ENCODE data around the gene TMED1. TPM values are rescaled to one million over a fixed set of nuclear protein-coding genes. Genes with fewer than 3 reads are reported as not detected.

Gene TMED1
- total RNA-seq, 1 donor from 2014 or later = 20.4 TPM

DNA sequence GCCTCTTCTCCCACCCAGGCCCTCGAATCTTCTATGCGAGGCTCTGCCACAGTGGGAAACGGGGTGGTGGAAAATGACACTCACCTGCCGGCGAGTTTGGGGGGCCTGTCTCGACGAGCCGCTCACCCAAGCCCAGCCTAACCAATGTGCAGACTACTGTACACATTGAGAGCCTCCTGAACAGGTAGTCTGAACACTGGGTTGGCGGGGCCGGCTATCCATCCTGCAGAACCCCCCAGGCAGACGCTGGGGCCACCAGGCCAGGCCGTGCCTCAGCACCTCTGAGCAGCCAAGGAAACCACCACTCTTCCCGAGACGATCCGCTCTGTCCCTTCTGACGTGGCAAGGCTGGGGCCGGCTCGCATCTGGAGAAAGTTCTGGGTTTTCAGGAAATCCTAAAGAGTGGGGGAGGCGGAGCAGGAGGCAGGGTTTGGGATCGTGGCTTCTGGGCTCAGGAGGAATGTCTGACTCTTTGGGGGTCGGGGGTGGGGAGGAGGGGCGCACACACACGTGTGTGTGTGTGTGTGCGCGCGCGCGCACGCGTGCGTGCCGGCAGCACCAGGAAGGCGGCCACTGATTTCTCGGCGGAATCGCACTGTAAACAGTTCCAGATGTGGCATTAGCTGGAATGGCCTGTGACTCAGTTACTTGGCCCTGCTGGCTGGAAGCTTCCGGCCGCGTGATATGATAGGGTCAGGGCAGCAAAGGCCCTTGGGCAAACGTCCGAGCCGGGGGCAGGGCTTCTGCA lies 18.5 kb downstream of the TMED1 start:
- TF ChIP-seq POLR2A (IDR thresholded peaks at IDR 0.05) (peak in 1 of 2 donors; percentile 58), POLR2AphosphoS5 (IDR thresholded peaks at IDR 0.05; ENCODE audit: insufficient read depth in 1 of 2, low read depth in 1 of 2) (peak; percentile 31 to 85)
- TF ChIP-seq, protein P1, sequence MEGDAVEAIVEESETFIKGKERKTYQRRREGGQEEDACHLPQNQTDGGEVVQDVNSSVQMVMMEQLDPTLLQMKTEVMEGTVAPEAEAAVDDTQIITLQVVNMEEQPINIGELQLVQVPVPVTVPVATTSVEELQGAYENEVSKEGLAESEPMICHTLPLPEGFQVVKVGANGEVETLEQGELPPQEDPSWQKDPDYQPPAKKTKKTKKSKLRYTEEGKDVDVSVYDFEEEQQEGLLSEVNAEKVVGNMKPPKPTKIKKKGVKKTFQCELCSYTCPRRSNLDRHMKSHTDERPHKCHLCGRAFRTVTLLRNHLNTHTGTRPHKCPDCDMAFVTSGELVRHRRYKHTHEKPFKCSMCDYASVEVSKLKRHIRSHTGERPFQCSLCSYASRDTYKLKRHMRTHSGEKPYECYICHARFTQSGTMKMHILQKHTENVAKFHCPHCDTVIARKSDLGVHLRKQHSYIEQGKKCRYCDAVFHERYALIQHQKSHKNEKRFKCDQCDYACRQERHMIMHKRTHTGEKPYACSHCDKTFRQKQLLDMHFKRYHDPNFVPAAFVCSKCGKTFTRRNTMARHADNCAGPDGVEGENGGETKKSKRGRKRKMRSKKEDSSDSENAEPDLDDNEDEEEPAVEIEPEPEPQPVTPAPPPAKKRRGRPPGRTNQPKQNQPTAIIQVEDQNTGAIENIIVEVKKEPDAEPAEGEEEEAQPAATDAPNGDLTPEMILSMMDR (IDR thresholded peaks at IDR 0.05) = no peak
- Histone ChIP-seq H3K4me3 (peak overlapping the region; percentile 44 to 47), H3K36me3 (peaks cover 0 to 42% of the 10 kb centered on the region in 2 donors), H3K27ac (peak overlapping the region; percentile 89), H3K9me3 (no peaks in the 10 kb centered on the region), H3K27me3 (no peaks in the 10 kb centered on the region), H3K4me1 (peaks cover 40% of the 10 kb centered on the region)
- intact Hi-C loops (cut with DNase I) = no loop called here
- no peak for DNase-seq (ENCODE audit: extremely low spot score in 2 of 2)

DNA sequence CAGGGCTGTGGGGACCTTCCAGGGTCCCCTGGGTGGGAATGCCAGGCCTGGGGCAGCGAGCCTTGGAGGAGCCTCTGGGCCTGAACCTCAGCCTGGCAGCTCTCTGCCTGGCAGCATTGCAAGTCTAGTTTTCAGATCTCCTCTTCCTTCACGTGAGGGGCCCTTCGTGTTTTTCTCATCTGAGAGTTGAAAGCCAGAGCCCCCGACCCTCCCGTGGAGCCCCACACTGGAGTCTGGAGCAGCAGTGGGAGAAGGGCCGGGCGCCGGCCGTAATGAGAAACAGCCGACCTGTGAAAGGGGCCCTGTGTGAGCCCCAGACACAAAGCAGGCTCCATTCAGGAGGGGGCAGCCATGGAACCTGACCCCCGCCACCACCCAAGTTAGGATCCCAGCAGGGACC lies 19.3 kb downstream of the TMED1 start:
- Histone ChIP-seq H3K27me3 (no peaks in the 10 kb centered on the region), H3K4me1 (peaks cover 41% of the 10 kb centered on the region), H3K27ac (peak overlapping the region; percentile 89), H3K9me3 (no peaks in the 10 kb centered on the region), H3K4me3 (peak overlapping the region; percentile 44 to 47), H3K36me3 (peaks cover 0 to 42% of the 10 kb centered on the region in 2 donors)
- TF ChIP-seq, protein P1 (IDR thresholded peaks at IDR 0.05) = no peak
- TF ChIP-seq POLR2AphosphoS5 (IDR thresholded peaks at IDR 0.05; ENCODE audit: insufficient read depth in 1 of 2, low read depth in 1 of 2) (no peak), POLR2A (IDR thresholded peaks at IDR 0.05) (no peak)
- intact Hi-C loops (cut with DNase I) = no loop called here
- no peak for DNase-seq (ENCODE audit: extremely low spot score in 2 of 2)

DNA sequence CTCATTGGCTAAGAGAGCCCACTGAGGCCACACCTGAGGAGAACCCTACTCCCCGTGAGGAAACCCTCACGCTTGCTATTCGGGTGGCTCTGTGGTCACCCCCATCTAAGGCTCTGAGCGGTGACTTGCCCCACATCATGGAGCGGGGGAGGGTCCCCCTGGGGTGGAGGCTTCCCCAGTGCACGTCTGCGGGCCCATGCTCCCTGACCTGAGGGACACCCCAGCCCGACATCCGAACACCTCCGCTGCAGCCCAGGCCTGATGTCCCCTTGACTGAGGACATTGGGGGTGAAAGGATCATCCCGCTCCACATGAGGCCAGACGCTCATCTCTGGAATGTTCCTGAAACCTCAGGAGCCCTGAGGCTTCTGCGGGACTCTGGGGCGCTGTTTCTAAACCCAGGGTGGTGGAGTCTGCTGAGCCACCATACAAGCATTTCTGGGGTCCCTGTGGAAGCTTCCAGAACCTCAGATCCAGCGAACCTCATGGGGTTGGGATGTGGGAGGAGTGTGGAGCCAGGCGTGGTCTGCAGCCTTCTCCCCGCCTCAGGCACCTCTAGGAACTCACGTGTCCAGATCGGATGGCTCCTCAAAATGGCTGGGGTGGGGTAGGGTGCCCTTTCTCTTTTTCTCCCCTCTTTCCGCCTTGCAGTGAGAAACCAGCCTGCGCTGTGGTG lies 19.9 kb downstream of the TMED1 start:
- H3K27ac ChIP-seq = peak overlapping the region; percentile 89
- peaks cover 0 to 42% of the 10 kb centered on the region in 2 donors for H3K36me3 ChIP-seq
- H3K4me1 ChIP-seq = peaks cover 46% of the 10 kb centered on the region
- intact Hi-C loops (cut with DNase I) = no loop called here
- H3K9me3 ChIP-seq = no peaks in the 10 kb centered on the region
- no peaks in the 10 kb centered on the region for H3K27me3 ChIP-seq
- DNase-seq (ENCODE audit: extremely low spot score in 2 of 2) = no peak
- H3K4me3 ChIP-seq = peak overlapping the region; percentile 44 to 47
- TF ChIP-seq POLR2A (IDR thresholded peaks at IDR 0.05) (no peak), POLR2AphosphoS5 (IDR thresholded peaks at IDR 0.05; ENCODE audit: insufficient read depth in 1 of 2, low read depth in 1 of 2) (peak in 1 of 2 donors; percentile 18)
- TF ChIP-seq, protein P1 (IDR thresholded peaks at IDR 0.05) = no peak

DNA sequence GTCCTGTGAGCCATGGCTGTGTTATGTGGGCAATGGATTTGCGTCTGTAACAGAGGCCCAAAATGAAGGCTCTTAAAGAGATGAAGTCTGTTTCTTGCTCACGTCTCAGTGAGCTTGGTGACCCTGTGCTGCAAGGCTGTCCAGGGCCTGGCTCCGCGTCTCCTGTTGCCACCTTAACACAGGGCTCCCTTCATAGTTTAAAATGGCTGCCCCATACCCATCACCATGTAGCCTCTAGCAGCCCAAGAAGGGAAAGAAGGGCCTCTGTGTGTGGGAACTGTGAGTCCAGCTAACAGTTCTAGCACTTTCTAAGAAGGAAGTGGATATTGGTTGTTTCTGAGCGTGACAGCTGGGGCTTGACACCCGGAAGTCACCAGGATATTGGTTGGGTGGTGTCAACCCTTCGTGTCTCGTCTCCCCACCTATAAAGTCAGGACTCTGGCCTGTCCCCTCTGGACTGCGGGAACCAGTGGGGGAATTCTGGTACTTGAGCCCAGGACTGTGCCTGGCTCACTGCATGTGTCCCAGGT lies 20.9 kb downstream of the TMED1 start:
- TF ChIP-seq POLR2A (IDR thresholded peaks at IDR 0.05) (no peak), POLR2AphosphoS5 (IDR thresholded peaks at IDR 0.05; ENCODE audit: insufficient read depth in 1 of 2, low read depth in 1 of 2) (no peak)
- TF ChIP-seq, protein P1 (IDR thresholded peaks at IDR 0.05) = no peak
- Histone ChIP-seq H3K9me3 (no peaks in the 10 kb centered on the region), H3K27ac (peak overlapping the region; percentile 89), H3K4me3 (no peak overlapping the region), H3K36me3 (peaks cover 0 to 43% of the 10 kb centered on the region in 2 donors), H3K4me1 (peaks cover 56% of the 10 kb centered on the region), H3K27me3 (no peaks in the 10 kb centered on the region)
- intact Hi-C loops (cut with DNase I) = no loop called here
- no peak for DNase-seq (ENCODE audit: extremely low spot score in 2 of 2)

Data from vagina (tissue), 2 donors.